ENCODE measurements around the gene PDCD1.
A peak's percentile ranks its signal among the peaks of the same experiment; 100 is the strongest.

Gene PDCD1

GRCh38 chr2:241864168-241864849 is 5.6 kb upstream of the PDCD1 start:
- no peak for DNase-seq

DNA sequence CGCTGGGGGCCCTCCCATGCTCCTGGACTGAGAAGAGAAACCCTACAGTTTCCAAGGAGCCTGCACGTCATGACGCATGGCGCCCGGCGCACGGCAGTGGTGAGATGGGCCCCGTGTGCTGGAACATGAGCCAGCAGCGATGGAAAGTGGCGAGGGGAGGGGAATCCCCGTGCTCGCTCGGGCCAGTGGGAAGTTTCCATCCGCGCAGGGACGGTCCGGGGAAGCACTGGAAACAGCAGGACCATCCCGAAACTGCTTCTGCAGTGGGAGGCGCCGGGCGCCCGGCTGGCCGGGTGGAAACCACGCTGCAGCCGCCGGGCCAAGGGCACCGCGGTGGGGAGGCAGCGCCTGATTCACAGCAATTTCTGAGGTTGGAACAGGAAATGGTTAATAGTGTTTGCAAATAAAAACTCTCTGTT is 4.9 kb upstream of the PDCD1 start:
- peak in 1 of 2 donors; percentile 60 for DNase-seq

DNA sequence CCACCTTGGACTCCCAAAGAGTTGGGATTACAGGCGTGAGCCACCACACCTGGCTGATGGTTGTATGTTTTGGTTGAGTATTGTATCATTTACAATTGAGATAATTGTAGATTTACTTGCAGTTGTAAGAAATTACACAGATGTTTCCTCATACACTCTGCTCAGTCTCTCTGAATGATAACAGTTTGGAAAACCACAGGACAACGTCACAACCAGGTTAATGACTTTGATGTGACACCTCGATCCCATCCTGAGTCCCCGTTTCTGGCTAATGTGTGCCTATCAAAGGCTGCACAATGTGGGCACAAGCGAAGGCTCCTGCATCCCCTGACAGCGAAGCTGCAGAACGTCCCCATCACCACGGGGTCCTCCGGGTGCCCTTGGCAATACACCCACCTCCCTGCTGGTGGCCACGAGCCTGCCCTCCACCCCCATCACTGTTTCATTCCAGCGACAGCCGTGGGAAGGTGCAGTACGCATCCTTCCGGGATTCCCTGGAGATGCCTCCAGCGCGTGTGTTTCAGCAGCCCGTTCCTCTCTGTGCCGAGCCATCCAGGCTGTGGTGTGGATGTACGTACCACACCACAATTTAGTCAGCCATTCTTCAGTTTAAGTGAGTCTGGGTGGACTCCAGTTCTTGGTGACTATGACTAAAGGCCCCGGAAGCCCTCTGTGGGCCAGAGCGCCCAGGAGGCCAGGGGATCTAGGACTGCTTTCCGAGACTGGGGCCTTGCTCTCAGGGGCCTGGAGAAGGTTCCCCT is 4.3 kb upstream of the PDCD1 start:
- no peak for DNase-seq

GRCh38 chr2:241862093-241862492 is 3.4 kb upstream of the PDCD1 start:
- DNase-seq: no peak

DNA sequence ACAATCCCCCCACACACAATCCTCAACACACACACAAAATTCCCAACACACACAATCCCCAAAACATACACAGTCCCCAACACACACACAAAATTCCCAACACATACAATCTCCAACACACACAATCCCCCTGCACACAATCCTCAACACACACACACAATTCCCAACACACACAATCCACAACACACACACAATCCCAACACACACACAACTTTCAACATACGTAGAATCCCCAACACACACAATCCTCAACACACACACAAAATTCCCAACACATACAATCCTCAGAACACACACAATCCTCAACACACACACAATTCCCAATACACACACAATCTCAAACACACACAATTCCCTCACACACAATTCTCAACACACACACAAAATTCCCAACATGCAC is 2.6 kb upstream of the PDCD1 start:
- no peak for DNase-seq

- no peak for DNase-seq
Measured at GRCh38 chr2:241860184-241861078, 1.7 kb upstream of the PDCD1 start.

DNA sequence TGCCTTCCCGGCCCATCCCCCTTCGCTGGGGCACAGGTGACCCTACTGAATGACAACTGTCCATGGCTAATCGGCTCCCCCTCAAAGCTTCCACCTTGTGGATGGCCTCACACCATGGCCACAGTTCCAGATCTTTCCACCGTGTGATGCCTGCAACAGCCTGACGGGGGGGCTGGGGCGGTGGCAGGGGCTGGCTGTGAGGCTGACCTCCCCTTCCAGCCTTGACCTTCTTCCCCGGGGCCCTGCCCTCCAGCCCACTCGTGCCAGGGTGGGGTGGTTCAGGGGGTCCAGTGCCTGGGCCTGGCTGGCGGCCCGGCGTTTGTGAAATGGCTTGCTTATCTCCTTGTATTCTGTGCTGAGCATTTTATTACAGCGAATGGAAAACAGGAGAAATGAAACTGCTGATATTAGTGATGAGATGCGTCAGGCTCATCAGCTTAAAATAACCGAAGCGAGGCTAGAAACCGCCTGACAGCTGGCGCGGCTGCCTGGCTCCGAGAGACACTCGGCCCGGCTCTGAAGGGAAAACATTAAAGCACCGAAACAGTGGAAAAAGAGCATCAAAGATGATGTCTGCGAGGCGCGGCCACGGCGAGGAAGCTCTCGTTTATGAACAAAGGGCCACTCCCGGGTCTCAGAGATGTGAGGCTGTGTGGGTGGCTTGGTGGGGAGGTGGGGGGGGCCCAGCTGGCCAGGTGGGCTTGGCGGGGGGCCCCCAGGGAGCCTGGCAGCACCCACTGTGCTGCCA is 916 bp upstream of the PDCD1 start:
- peak; percentile 44 to 55 for DNase-seq

DNA sequence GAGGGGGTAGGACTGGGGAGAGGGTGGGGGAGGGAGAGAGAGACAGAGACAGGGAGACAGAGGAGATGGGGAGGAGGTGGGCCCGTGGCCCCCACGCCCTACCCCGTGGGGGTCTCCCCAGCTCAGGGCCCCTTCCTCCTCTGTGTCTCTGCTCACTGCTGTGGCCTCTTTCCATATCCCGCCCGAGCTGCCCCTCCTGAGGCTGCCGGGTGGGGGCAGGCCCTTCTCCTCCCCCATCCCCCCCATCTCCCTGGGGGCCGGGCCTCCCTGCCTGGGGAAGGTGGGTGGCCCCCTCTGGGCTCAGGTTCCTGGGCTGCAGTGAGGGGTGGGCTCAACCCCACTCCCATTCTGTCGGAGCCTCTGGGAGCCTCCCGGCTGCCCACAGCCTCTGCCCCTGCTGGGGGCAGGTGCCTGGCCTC is 332 bp upstream of the PDCD1 start:
- DNase-seq: no peak

- DNase-seq: no peak
Measured at GRCh38 chr2:241857572-241858121, 1.0 kb downstream of the PDCD1 start.

DNA sequence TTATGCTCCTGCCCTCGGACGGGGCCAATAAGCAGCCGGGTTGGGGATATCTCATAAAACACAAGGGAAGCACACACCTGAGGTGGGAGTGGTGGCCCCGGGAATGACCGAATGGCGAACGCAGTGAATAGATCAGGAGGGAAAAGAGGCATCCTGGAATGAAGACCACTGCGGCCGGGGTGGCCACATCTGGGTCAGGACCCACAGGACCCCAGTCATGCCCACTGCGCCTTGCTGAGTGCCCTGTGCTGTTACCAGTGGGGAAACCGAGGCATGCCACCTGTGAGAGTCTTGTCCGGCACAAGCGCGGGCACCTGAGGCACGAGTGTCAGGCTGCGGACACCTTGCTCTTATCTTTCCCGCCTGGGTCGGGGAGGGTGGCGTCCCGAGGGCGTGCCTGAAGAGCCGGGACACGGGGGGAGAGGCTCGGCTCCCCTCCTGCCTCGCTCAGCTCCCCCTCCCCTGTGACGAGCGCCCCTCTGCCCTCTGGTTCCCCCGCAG is 1.6 kb downstream of the PDCD1 start:
- no peak for DNase-seq

GRCh38 chr2:241855888-241856422 is 2.7 kb downstream of the PDCD1 start:
- no peak for DNase-seq

GRCh38 chr2:241855245-241855887 is 3.3 kb downstream of the PDCD1 start:
- no peak for DNase-seq

- no peak for DNase-seq
Measured at GRCh38 chr2:241854342-241855244, 4.1 kb downstream of the PDCD1 start.

GRCh38 chr2:241853651-241854341 is 4.9 kb downstream of the PDCD1 start:
- DNase-seq: no peak

- no peak for DNase-seq
Measured at GRCh38 chr2:241852981-241853631, 5.6 kb downstream of the PDCD1 start.

DNA sequence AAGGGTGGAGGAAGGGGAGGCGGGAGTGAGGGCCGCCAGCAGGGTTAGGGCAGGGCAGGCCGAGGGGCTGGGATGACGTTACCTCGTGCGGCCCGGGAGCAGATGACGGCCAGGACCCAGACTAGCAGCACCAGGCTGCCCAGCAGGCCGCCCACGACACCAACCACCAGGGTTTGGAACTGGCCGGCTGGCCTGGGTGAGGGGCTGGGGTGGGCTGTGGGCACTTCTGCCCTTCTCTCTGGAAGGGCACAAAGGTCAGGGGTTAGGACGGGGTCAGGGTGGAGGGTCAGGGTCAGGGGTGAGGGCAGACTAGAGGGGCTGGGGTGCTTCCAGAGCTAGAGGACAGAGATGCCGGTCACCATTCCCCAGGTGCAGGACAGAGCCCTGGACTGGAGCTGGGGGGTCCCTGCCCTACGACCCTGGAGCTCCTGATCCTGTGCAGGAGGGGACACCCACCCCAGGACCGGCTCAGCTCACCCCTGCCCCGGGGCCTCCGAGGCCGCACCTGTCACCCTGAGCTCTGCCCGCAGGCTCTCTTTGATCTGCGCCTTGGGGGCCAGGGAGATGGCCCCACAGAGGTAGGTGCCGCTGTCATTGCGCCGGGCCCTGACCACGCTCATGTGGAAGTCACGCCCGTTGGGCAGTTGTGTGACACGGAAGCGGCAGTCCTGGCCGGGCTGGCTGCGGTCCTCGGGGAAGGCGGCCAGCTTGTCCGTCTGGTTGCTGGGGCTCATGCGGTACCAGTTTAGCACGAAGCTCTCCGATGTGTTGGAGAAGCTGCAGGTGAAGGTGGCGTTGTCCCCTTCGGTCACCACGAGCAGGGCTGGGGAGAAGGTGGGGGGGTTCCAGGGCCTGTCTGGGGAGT is 6.3 kb downstream of the PDCD1 start:
- no peak for DNase-seq

- DNase-seq: no peak
Measured at GRCh38 chr2:241851325-241852115, 7.2 kb downstream of the PDCD1 start.
